Glutamatergic neuron (in vitro differentiated cells): ENCODE data around the gene POLRMT. TPM values are rescaled to one million over a fixed set of nuclear protein-coding genes. Genes with fewer than 3 reads are reported as not detected.

Experiments
- DNase-seq: peaks from one replicate; pipeline ENCODE4 v3.0.0; 2022
- H3K27ac Mint-ChIP-seq: one replicate; pipeline ENCODE4 v1.8.0; 2020; ENCODE audit warnings: mild to moderate bottlenecking, mixed read lengths, inconsistent platforms; ENCODE audit not compliant: unreplicated experiment
- H3K27me3 Mint-ChIP-seq: one replicate; pipeline ENCODE4 v1.8.0; 2020; ENCODE audit warnings: mild to moderate bottlenecking, moderate library complexity, mixed read lengths, inconsistent platforms; ENCODE audit not compliant: unreplicated experiment
- H3K36me3 Mint-ChIP-seq: one replicate; pipeline ENCODE4 v1.8.0; 2020; ENCODE audit warnings: mild to moderate bottlenecking, mixed read lengths, inconsistent platforms; ENCODE audit not compliant: unreplicated experiment
- H3K4me1 Mint-ChIP-seq: one replicate; pipeline ENCODE4 v1.8.0; 2020; ENCODE audit warnings: mild to moderate bottlenecking, low read depth, mixed read lengths, inconsistent platforms; ENCODE audit not compliant: unreplicated experiment
- H3K4me3 Mint-ChIP-seq: one replicate; pipeline ENCODE4 v1.8.0; 2020; ENCODE audit warnings: mild to moderate bottlenecking, mixed read lengths, inconsistent platforms; ENCODE audit not compliant: unreplicated experiment
- H3K9me3 Mint-ChIP-seq: one replicate; pipeline ENCODE4 v1.8.0; 2020; ENCODE audit warnings: mild to moderate bottlenecking, moderate library complexity, mixed read lengths, inconsistent platforms; ENCODE audit not compliant: unreplicated experiment
- CTCF ChIP-seq: fragments of 200-600 bp; sonication (generic); IDR thresholded peaks from one replicate; pipeline ENCODE4 v1.5.0; 2021; ENCODE audit not compliant: partially characterized antibody, unreplicated experiment
- total RNA-seq: library from RNA; stranded (reverse); fragmentation: NEBNext Ultra II Directional; extraction: Animal tissue kit (Norgen Biotek cat#: 25700); gene quantifications from one replicate; pipeline ENCODE4 v1.2.1, GENCODE V29; 2021; ENCODE audit not compliant: unreplicated experiment

Gene POLRMT
- total RNA-seq, 1 donor from 2014 or later, result 79.9 TPM

- TF ChIP-seq CTCF, result no peak
- H3K9me3 Mint-ChIP-seq, result peaks cover 18% of the 10 kb centered on the region
- DNase-seq, result peak; percentile 97
- peaks cover 14% of the 10 kb centered on the region for H3K27me3 Mint-ChIP-seq
- H3K4me1 Mint-ChIP-seq, result peaks cover 22% of the 10 kb centered on the region
- no peaks in the 10 kb centered on the region for H3K36me3 Mint-ChIP-seq
- peak within 1 kb of the TSS; percentile 77 for H3K27ac Mint-ChIP-seq
- H3K4me3 Mint-ChIP-seq, result peak within 1 kb of the TSS; percentile 94
Observed at GRCh38 chr19:572140-572742, 61.1 kb downstream of the POLRMT start, which contains the start of gene BSG. TSS of gene BSG (plus strand) at chr19:572596. CDS start at chr19:572635, 39 bp downstream.

- Mint-ChIP-seq H3K9me3 (peaks cover 21% of the 10 kb centered on the region), H3K4me3 (peak overlapping the region; percentile 94), H3K36me3 (no peaks in the 10 kb centered on the region), H3K27ac (no peak overlapping the region), H3K27me3 (peaks cover 15% of the 10 kb centered on the region), H3K4me1 (peaks cover 19% of the 10 kb centered on the region)
- no peak for DNase-seq
- TF ChIP-seq CTCF, result no peak
Observed at GRCh38 chr19:571566-571974, 61.8 kb downstream of the POLRMT start.

DNA sequence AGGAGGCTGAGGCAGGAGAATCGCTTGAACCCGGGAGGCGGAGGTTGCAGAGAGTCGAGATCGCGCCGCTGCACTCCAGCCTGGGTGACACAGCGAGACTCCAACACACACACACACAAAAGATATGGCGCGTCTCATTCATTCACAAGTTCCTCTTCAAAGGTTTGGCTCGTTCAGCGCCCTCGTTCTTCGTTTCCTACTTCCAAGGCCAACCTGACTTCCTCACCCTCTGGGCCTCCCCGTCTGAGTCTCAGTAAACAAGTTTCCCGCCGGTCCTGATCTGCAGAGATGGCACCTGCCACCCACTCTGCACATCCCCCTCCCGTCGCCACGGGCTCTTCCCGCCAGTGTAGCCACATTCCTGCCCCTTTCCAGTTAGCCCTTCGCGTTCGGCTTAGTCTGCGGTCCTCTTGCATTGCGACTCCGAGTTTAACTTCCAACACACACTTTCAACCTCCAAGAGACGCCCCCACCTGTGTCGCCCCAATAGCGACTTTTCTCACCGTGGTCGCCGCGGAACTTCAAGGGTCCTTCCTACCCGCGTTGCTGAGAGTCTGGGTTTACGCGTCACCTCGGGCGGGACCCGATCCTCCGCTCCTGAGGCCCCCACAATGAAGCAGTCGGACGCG, 62.3 kb downstream of the POLRMT start:
- Mint-ChIP-seq H3K4me1 (peaks cover 18% of the 10 kb centered on the region), H3K9me3 (peaks cover 24% of the 10 kb centered on the region), H3K36me3 (no peaks in the 10 kb centered on the region), H3K27ac (peak overlapping the region; percentile 9), H3K27me3 (peaks cover 16% of the 10 kb centered on the region), H3K4me3 (peak overlapping the region; percentile 94)
- TF ChIP-seq CTCF, result no peak
- DNase-seq, result no peak

GRCh38 chr19:570251-570686, 63.1 kb downstream of the POLRMT start:
- no peak overlapping the region for H3K4me3 Mint-ChIP-seq
- H3K9me3 Mint-ChIP-seq, result peaks cover 24% of the 10 kb centered on the region
- no peak overlapping the region for H3K27ac Mint-ChIP-seq
- H3K27me3 Mint-ChIP-seq, result peaks cover 16% of the 10 kb centered on the region
- no peaks in the 10 kb centered on the region for H3K36me3 Mint-ChIP-seq
- TF ChIP-seq CTCF, result no peak
- H3K4me1 Mint-ChIP-seq, result peaks cover 18% of the 10 kb centered on the region
- DNase-seq, result no peak

- Mint-ChIP-seq H3K27ac (peak overlapping the region; percentile 31), H3K36me3 (peaks cover 4% of the 10 kb centered on the region), H3K4me1 (peaks cover 9% of the 10 kb centered on the region), H3K9me3 (peaks cover 22% of the 10 kb centered on the region), H3K27me3 (peaks cover 13% of the 10 kb centered on the region), H3K4me3 (no peak overlapping the region)
- no peak for DNase-seq
- TF ChIP-seq CTCF, result no peak
Observed at GRCh38 chr19:567296-567900, 65.9 kb downstream of the POLRMT start.
